ENCODE data around the gene TMEM72.

GRCh38 chr10:44944354-44944753 lies 33.2 kb downstream of the TMEM72 start:
- TF ChIP-seq SUZ12 (IDR thresholded peaks at IDR 0.05; ENCODE audit: extremely low read depth, insufficient read depth, insufficient read length) (no peak), YY1 (IDR thresholded peaks at IDR 0.05; ENCODE audit: insufficient read depth, insufficient read length) (no peak)
